GM19193 (cell line): ENCODE data around the gene TCEA3.

Experiments
- POLR2A ChIP-seq: IDR thresholded peaks from 4 replicates; pipeline ENCODE4 v1.6.1; 2011; ENCODE audit not compliant: insufficient read depth, insufficient read length; ENCODE audit errors: extremely low read depth

TCEA3 gene

GRCh38 chr1:23434260-23434775, 9.8 kb upstream of the TCEA3 start:
- no peak for TF ChIP-seq POLR2A

DNA sequence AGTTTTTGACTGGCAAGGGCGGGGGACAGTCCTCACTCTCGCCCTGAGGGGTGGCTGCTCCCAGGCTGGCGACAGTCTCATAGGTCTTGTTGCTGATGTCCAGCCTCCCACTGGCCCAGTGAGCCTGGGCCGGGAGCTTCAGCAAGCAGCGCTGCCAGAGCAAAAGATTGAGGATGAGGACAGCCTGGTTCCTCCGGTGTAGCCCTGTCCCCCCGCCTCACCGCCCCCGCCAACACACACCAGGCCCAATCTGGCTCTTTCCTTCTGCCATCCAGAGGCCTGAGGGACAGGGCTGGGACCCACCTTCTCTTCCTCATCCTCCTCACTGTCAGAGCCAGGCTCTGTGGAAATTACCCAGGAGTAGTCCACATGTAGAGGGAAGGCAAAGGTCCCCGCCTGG, 8.6 kb upstream of the TCEA3 start:
- no peak for TF ChIP-seq POLR2A

- TF ChIP-seq POLR2A, result no peak
These were observed 6.9 kb upstream of the TCEA3 start for GRCh38 chr1:23431431-23431830.

DNA sequence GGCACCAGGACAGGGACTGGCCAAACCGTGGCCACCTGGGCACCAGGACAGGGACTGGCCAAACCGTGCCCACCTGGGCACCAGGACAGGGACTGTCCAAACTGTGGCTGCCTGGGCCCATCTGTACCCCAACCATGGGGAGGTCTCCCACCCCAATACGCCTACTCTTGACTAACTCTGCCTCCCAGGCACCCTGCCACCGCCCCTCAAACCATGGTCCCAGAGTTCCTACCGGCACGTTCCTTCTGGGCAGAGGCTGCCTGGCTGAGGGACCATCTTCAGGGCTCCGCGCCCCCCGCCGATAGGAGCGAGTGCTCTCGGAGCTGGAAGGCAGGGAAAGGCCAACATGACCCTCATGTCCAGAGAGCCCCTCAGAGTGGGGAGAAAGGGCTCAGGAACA, 6.3 kb upstream of the TCEA3 start:
- TF ChIP-seq POLR2A, result no peak

GRCh38 chr1:23428136-23428905, 3.8 kb upstream of the TCEA3 start:
- no peak for TF ChIP-seq POLR2A

DNA sequence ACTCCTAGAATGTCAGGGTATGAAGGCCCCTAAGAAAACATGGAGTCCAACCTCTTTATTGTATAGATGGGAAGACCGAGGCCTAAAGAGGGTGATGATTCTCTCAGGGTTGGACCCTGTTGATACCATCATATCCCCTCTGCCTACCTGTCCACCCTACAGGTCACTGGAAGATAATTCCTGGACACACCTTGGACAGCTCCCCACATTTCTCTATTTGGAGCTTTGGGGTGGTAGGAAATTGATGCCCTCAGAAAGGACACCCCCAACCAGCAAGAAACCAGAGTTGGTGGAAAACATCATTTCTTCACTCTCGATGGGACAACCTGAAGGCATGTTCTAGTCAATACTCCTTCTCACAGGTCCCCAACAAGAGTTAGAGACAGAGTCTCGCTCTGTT, 3.0 kb upstream of the TCEA3 start:
- no peak for TF ChIP-seq POLR2A

- no peak for TF ChIP-seq POLR2A
These were observed 2.3 kb upstream of the TCEA3 start for GRCh38 chr1:23426828-23427227.

DNA sequence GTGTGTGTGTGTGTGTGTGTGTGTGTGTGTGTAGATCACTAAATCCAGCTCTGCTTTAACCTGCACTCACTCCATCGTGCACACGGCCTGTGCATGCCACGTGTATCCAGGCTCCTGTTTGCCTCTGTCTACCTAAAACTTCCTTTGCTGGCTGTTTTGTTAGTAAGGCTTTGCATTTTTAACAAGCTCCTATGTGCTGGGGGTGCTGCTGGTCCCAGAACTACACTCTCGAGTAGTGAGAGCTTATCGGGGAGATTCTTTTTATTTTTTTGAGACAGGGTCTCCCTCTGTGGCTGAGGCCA, 596 bp upstream of the TCEA3 start:
- TF ChIP-seq POLR2A, result no peak

- TF ChIP-seq POLR2A, result no peak
These were observed 894 bp downstream of the TCEA3 start for GRCh38 chr1:23423415-23424292.

DNA sequence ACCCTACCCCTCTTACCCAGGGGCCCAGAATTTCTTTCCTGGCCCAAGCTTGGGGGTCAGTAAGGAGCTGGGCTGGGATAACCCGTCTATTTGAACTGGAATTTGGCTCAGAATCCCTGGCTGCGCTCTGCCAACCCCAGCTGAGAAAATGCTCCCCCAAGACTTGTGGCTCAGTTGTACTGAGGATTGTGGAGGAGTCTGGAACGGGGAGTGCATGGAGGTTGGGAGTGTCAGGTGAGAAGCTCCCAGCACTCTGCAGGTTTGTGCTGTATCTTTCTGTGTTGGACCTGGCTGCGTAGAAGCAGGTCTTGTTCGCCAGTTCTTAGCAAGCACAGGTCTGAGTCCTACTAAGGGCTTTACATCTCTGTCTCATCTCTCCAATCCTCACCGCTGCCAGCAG, 1.6 kb downstream of the TCEA3 start:
- no peak for TF ChIP-seq POLR2A

DNA sequence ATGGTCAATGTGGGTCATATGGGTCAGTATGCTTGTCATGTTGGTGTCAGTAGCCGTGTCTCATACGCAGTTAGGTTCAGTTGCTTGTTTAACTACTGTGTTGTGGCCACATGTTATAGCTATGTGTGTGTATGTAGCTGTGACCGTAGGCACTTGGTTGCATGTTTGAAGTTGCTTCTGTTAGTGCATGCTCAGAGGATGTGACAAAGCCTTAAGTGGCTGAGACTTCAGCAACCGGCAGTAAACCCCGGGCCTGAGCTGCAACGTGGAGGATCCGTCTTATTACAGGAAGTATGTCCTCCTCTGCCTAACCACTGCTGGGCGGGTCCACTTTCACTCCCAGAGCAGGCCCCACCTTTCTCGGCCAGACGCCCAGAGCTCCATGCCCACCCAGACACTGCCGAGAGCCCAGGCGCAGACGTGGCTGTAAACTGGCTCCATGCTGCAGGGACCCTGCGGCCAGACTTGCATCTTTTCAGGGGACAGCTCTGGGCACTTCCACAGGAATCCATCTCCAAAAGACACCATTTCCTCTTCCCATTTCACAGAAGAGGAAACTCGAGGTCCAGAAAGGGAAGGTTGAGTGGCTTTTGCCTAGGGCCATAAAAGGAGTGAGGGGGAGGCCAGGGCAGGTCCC, 2.2 kb downstream of the TCEA3 start:
- no peak for TF ChIP-seq POLR2A

DNA sequence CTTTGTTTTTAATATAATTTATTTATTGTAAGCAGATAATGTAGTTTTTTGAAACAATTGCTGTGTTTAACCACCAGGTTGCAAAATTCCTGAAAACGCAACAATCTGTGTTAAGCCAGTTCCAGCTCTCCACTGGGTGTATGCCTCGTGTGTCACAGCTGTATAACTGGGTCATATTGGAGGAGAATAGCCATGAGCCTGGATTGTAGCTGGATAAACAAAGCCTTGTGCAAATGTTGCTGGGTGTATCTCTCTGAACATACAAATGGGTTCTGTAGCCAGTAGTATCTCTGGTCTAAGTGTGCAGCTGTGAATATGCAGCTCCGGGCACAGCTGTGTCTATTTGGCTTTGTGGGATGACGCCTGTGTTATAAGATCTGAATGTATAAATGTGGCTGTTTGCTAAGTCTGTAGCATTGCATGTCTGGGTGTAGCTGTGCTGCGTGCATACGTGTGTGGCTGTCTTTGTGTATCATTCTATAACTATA, 2.8 kb downstream of the TCEA3 start:
- no peak for TF ChIP-seq POLR2A

DNA sequence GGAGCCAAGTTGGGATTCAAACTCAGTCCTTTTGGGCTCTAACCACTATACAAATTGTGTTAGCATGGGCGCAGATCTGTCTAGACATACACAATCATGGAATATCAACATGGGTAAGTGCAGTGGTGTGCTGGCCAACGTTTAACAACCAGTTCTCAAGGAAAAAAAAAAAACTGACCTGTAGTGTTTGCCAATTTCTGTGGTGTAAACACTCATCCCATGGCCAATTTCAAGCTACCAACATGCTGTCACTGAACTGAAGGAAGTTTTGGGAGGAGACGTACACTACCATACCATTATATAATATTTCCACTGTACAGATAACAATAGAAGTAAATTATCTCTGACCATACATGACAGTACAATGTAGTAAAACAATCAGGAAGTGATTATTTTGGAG, 3.2 kb downstream of the TCEA3 start:
- TF ChIP-seq POLR2A, result no peak

DNA sequence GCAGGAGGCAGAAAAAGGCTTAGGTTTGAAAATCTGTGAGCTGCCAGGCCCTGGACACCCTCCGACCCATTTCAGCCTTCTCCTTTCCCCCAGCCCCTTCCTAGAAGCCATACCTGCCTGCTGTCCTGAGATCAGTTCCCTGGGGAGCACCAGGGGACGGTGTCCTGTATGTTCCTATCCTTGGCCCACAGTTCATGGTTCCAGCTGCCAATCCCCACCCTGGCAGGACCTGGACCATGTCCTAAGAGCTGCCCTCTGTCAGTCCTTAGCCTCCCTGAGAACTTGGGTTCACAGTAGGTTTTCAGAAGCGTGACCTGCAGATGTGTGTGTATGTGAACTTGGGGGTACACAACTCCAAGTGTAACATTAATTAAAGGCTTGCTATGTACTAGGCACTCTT, 3.8 kb downstream of the TCEA3 start:
- no peak for TF ChIP-seq POLR2A

- no peak for TF ChIP-seq POLR2A
These were observed 5.4 kb downstream of the TCEA3 start for GRCh38 chr1:23419180-23419579.
